ENCODE data around the gene HSPE1.
"Not testable (repeated sequence)": the region's sequence is repeated elsewhere in the genome, so short reads cannot be mapped to it uniquely, and the experiment has no call there.

HSPE1 gene

DNA sequence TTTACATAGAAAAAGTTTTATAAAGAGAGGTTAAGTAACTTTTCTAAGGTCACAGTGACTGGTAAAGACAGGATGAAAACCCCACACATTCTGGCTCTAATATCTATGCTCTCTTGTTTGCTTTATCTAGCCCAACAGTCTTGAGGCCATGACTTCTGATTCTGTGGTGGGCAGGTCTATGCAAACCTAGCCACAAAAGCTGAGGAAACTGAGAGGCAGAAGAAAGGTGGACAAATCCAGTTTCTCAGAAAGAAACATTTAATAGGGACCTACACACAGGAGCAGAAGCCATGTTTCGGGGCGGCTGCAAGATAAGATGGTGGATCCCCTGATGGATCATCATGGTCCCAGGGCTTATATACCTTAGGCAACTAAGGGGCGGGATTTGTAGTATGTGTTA is 22.4 kb upstream of the HSPE1 start:
- H3K27ac ChIP-seq (ENCODE audit: low read length), result no peak overlapping the region
- H3K36me3 ChIP-seq (replicated peaks; ENCODE audit: low read depth, low read length), result peaks cover 18% of the 10 kb centered on the region
- H3K4me2 ChIP-seq (ENCODE audit: low read length), result no peak overlapping the region
- H3K9ac ChIP-seq (ENCODE audit: low read length), result no peak overlapping the region
- H3K79me2 ChIP-seq (ENCODE audit: low read length), result no peaks in the 10 kb centered on the region
- H3K27me3 ChIP-seq (ENCODE audit: low read depth, low read length), result no peaks in the 10 kb centered on the region
- H2AFZ ChIP-seq (ENCODE audit: low read depth, low read length), result no peak overlapping the region
- TF ChIP-seq EZH2phosphoT487 (IDR thresholded peaks at IDR 0.05; ENCODE audit: low read depth), result no peak
- TF ChIP-seq, protein P1, sequence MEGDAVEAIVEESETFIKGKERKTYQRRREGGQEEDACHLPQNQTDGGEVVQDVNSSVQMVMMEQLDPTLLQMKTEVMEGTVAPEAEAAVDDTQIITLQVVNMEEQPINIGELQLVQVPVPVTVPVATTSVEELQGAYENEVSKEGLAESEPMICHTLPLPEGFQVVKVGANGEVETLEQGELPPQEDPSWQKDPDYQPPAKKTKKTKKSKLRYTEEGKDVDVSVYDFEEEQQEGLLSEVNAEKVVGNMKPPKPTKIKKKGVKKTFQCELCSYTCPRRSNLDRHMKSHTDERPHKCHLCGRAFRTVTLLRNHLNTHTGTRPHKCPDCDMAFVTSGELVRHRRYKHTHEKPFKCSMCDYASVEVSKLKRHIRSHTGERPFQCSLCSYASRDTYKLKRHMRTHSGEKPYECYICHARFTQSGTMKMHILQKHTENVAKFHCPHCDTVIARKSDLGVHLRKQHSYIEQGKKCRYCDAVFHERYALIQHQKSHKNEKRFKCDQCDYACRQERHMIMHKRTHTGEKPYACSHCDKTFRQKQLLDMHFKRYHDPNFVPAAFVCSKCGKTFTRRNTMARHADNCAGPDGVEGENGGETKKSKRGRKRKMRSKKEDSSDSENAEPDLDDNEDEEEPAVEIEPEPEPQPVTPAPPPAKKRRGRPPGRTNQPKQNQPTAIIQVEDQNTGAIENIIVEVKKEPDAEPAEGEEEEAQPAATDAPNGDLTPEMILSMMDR (IDR thresholded peaks at IDR 0.05; ENCODE audit: low read depth, low read length), result no peak
- no peaks in the 10 kb centered on the region for H4K20me1 ChIP-seq (ENCODE audit: insufficient read depth, low read length)
- H3K4me3 ChIP-seq (ENCODE audit: low read length), result no peak overlapping the region
- H3K4me1 ChIP-seq (ENCODE audit: low read length), result peaks cover 3% of the 10 kb centered on the region; the same call in 1 of the 2 replicates
- no peaks in the 10 kb centered on the region for H3K9me3 ChIP-seq (ENCODE audit: insufficient read depth, low read length)

DNA sequence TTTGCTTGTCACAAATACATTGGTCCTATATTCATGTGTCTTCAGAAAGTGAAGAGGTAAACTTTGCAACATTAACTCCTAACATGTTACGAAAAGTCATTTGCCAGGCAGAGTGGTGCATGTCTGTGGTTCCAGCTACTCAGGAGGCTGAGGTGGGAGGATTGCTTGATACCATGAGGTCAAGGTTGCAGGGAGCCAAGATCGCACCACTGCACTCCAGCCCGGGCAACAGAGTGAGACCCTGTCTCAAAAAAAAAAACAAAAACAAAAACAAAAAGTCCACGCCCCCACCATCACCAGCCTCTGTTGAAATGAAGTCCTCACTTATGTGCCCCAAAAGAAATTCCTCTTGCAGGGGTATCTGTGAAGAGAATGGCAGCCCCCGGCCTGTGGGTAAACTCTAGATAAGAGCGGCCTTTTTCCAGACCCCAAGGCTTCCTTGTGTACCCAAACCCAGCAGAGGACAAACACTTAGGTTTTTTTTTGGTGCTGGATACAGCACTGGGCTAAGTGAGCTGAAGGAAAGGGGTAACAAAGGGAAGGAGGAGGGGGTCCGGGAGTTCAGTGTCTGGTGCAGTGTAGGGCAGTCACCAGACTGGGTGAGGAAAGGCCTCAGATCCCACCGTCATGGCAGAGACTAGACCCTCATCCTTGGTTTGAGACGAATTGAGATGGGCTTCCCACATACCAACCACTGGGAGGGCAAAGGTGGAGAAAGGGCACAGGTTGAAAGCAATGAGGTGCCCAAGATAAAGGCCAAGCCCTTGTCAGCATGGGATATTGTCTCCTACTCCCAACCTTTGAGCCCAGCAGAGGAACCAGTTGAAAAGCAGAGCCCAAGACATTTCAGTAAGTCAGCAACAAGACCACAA is 19.8 kb upstream of the HSPE1 start:
- Histone ChIP-seq H3K4me2 (ENCODE audit: low read length) (no peak overlapping the region), H3K4me1 (ENCODE audit: low read length) (peaks cover 3% of the 10 kb centered on the region; the same call in 1 of the 2 replicates), H3K79me2 (ENCODE audit: low read length) (no peaks in the 10 kb centered on the region), H2AFZ (ENCODE audit: low read depth, low read length) (no peak overlapping the region), H3K36me3 (replicated peaks; ENCODE audit: low read depth, low read length) (peaks cover 28% of the 10 kb centered on the region), H3K4me3 (ENCODE audit: low read length) (no peak overlapping the region), H4K20me1 (ENCODE audit: insufficient read depth, low read length) (no peaks in the 10 kb centered on the region), H3K27me3 (ENCODE audit: low read depth, low read length) (no peaks in the 10 kb centered on the region), H3K9ac (ENCODE audit: low read length) (no peak overlapping the region), H3K27ac (ENCODE audit: low read length) (no peak overlapping the region), H3K9me3 (ENCODE audit: insufficient read depth, low read length) (no peaks in the 10 kb centered on the region)
- TF ChIP-seq, protein P1 (IDR thresholded peaks at IDR 0.05; ENCODE audit: low read depth, low read length), result no peak
- no peak for TF ChIP-seq EZH2phosphoT487 (IDR thresholded peaks at IDR 0.05; ENCODE audit: low read depth)

DNA sequence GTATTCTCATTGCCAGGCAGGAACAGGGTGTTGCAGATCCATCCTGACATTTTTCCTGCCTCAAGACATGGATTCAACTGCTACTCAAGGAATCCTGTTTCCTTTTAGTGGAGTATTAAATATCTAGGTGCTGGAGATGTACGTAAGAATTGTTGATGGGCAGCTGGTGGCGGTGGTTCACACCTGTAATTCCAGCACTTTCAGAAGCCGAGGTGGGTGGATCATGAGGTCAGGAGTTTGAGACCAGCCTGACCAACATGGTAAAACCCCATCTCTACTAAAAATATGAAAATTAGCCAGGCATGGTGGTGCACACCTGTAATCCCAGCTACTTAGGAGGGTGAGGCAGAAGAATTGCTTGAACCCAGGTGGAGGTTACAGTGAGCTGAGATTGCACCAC is 15.9 kb upstream of the HSPE1 start:
- peaks cover 56% of the 10 kb centered on the region for H3K36me3 ChIP-seq (replicated peaks; ENCODE audit: low read depth, low read length)
- not testable (repeated sequence) for H3K27ac ChIP-seq (ENCODE audit: low read length); H3K4me2 ChIP-seq (ENCODE audit: low read length); H3K9ac ChIP-seq (ENCODE audit: low read length); H3K9me3 ChIP-seq (ENCODE audit: insufficient read depth, low read length); H4K20me1 ChIP-seq (ENCODE audit: insufficient read depth, low read length); H3K4me1 ChIP-seq (ENCODE audit: low read length); H3K4me3 ChIP-seq (ENCODE audit: low read length); H2AFZ ChIP-seq (ENCODE audit: low read depth, low read length); H3K79me2 ChIP-seq (ENCODE audit: low read length); H3K27me3 ChIP-seq (ENCODE audit: low read depth, low read length)

DNA sequence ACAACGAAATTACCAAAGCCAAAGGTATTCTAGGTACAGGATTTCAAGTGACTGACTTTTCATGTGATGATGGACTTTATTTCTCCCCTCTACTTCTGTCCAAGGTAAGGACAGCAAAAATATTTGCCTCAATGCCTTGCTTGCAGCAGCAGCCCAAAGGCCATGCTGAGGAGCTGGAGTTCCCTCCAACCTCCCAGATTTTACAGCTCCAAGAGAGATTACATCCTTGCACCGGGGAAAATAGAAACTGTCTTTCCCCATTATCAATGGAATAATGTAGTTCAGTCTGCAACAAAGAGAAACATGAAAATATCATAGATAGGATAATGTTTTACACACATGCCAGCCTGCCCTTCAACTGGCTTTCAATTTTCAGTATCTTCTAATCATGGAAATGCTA is 14.0 kb upstream of the HSPE1 start:
- Histone ChIP-seq H3K4me2 (ENCODE audit: low read length) (no peak overlapping the region), H3K36me3 (replicated peaks; ENCODE audit: low read depth, low read length) (peaks cover 73% of the 10 kb centered on the region), H4K20me1 (ENCODE audit: insufficient read depth, low read length) (no peaks in the 10 kb centered on the region), H3K27ac (ENCODE audit: low read length) (no peak overlapping the region), H3K4me1 (ENCODE audit: low read length) (no peaks in the 10 kb centered on the region), H3K79me2 (ENCODE audit: low read length) (0 out of 2 replicates have a peak, but pooled peaks cover 8% of the 10 kb centered on the region), H3K27me3 (ENCODE audit: low read depth, low read length) (no peaks in the 10 kb centered on the region), H3K9me3 (ENCODE audit: insufficient read depth, low read length) (no peaks in the 10 kb centered on the region), H2AFZ (ENCODE audit: low read depth, low read length) (no peak overlapping the region), H3K4me3 (ENCODE audit: low read length) (no peak overlapping the region), H3K9ac (ENCODE audit: low read length) (no peak overlapping the region)
- TF ChIP-seq, protein P1 (IDR thresholded peaks at IDR 0.05; ENCODE audit: low read depth, low read length), result no peak

Measured in OCI-LY3 (cell line).